GM21526 (cell line): ENCODE data around the gene SNCAIP.
"Not testable (repeated sequence)": the region's sequence is repeated elsewhere in the genome, so short reads cannot be mapped to it uniquely, and the experiment has no call there.

ENCODE experiments used
- ATAC-seq: cut with Tn5 transposase; IDR thresholded peaks from one replicate; pipeline ENCODE4 v1.9.1; 2021; ENCODE audit warnings: moderate library complexity; ENCODE audit not compliant: unreplicated experiment, low FRiP score

SNCAIP gene

DNA sequence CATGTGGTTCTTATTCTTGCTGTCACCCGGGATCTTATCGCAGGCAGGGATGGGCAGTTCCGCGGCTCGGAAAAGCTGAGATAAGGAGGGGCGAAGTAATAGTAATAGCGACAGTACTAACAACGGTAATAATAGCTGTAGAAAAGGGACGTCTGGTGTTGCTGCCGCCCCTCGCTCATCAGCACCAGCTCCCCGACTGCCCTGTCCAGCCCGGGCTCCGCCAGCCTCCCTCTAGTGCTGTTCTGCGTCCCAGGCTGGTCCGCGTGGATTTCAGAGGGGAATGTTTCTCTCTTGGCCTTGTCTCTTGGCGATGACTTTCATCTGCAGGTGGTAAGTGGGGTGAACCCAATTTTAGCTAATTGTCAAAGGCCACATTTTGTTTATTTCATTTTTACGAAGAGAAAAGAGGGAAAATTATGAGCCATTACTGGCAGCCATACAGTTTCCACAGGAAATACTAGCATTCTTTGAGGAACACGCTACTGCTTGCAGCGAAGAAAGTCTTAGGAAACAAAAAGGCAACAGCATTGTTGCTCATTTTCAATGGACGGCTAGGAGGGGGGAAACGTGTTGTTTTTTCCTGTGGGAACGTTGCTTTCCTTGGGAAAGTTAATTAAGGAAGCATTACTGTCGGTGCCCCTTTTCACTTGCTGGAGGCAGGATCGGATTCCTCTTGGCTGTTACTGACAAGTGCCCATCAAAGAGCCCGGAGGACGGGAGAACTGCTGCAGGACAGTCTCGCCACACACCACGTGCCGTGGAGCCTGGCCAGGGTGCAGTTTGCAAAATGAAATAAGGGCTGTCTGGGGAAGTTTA lies 762 bp downstream of the SNCAIP start:
- peak; percentile 7 for ATAC-seq

DNA sequence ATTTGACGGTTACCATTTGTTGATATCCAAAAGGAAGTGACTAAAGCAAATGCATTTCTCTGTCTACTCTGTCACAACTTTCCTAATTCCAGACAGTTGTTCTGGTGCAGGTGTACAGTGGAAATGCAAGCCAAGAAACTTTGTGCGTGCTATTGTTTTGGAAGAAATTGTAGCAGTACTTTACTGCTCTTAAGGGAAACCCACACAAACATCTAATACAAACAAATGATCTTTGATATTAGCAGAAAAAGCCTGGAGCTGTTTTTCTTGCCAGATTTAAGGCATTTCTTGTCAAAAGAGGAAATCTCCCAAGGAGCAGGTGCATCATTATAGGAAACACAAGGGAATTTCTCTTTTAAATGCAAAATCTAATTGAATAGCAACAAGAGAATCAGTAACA lies 2.0 kb downstream of the SNCAIP start:
- no peak for ATAC-seq

GRCh38 chr5:122315521-122315920 lies 3.5 kb downstream of the SNCAIP start:
- no peak for ATAC-seq

GRCh38 chr5:122316656-122317055 lies 4.6 kb downstream of the SNCAIP start:
- no peak for ATAC-seq

- ATAC-seq: no peak
Measured at GRCh38 chr5:122319897-122320296, 7.9 kb downstream of the SNCAIP start.

DNA sequence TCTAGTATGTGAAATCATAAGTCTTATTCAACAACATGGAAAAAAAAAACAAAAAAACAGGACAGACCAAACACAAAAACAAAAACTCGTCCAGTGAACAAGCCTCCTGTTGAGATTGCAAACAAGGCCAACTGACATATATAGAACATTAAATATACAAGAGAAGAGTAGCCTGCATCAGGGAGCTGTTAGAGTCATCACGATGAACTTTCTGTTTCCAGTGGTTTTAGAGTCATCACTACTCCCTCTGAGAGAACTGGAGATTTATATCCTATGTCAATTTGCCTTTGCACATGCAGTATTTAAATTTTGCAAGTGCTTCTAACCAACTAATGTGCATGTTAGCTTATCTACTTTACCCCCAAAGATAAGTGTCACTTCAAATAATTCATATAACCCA lies 9.9 kb downstream of the SNCAIP start:
- ATAC-seq: no peak

GRCh38 chr5:122322801-122323548 lies 10.9 kb downstream of the SNCAIP start:
- ATAC-seq: no peak

GRCh38 chr5:122323738-122324137 lies 11.7 kb downstream of the SNCAIP start:
- no peak for ATAC-seq

GRCh38 chr5:122327110-122327509 lies 15.1 kb downstream of the SNCAIP start:
- ATAC-seq: no peak

DNA sequence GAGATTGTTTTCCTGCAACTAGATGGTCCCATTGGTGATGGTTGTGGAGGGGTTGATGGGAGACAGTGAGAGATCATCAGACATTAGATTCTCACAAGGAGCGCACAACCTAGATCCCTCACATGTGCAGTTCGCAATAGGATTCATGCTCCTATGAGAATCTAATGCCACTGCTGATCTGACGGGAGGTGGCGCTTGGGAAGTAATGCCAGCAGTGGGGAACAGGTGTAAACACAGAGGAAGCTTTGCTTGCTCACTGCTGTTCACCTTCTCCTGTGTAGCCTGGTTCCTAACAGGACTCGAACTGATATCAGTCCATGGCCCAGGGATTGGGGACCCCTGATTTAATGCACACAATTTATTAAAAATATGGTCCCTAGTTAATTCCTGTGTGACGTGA lies 18.8 kb downstream of the SNCAIP start:
- ATAC-seq: no peak

- no peak for ATAC-seq
Measured at GRCh38 chr5:122332599-122333555, 20.8 kb downstream of the SNCAIP start.

DNA sequence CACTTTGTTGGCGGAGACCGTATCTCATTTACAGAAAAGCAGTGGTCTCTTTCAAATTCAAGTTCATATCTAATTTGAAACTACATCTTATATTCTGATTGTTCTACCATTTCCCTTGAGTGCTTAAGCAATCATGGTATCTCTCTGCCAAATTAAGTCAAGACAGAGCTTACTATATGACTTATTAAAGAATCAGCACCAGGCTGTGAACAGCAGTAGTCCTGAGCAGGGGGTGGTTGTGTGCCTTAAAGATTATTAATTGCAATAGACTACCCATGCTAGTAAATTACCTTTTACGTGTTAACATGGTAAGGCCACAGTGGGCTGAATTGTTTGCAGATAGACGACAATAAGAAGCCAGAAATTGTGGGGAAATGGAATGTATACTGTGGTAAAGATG lies 21.5 kb downstream of the SNCAIP start:
- ATAC-seq: no peak

DNA sequence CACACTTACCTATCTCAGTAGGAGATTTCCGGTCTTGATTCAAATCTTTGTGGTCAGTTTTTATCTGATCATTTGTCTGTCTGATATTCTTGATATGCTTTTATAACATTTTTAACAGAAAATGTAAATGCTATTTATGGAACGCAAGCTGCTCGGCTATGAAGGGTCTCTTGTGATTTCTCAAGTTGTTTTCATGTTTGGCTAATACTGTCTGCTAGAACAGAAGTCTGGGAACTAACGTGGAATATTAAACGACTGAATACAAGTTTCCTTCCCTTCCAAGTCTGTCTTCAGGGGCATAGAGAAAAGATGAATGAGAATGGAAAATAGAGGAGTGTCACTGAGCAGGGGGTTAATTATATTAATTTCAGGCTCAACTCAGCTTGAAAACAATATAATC lies 27.6 kb downstream of the SNCAIP start:
- ATAC-seq: no peak

DNA sequence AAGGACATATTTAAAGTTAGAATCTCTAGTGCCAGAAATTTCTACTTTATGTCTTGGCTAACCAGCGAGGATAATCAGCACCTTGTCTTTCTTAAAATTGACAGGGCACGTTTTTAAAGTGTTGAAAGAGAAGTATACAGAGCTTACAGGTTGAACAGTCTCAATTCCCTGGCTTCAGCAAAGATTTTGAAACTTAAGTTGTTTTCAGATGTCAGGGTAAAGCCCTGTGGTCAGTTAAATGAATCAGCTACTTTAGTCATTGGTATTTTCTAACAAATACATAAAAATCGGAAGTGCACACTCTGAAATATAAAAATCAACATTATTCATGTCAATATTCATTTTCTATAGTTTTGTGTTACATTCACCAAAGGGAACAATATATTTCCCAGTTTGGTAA lies 29.1 kb downstream of the SNCAIP start:
- ATAC-seq: no peak

GRCh38 chr5:122342256-122342655 lies 30.2 kb downstream of the SNCAIP start:
- no peak for ATAC-seq

GRCh38 chr5:122346897-122347581 lies 35.0 kb downstream of the SNCAIP start:
- no peak for ATAC-seq

GRCh38 chr5:122350496-122350895 lies 38.5 kb downstream of the SNCAIP start:
- ATAC-seq: no peak

DNA sequence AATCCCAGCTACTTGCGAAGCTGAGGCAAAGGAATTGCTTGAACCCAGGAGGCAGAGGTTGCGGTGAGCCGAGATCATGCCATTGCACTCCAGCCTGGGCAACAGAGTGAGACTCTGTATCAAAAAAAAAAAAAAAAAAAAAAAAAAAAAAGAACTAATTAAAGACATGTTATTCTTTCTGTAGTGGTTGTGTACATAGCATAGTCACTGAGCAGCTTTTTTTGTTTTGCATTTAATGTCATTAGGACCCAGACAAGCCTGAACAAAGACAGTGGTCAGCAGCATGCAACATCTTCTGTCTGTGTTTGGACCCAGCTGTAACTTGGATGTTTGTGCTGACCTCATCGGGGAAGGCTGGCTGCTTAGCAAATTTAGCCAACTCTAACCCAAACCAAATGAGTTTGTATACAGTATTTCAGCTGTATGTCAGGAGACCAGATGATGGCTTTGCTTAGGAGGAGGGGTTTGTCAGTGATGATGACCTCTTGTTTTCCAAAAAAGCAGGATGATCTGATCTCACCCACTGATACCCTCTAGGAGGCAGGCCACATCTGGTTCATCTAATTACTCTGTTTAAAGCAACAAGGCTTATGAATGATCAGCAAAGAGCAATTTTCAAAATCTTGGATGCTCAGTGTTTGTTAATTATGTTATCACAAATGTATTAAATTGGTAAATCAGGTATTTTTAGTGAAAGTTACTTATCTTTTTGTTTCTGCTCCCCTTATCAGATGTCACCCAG lies 39.5 kb downstream of the SNCAIP start:
- no peak for ATAC-seq

DNA sequence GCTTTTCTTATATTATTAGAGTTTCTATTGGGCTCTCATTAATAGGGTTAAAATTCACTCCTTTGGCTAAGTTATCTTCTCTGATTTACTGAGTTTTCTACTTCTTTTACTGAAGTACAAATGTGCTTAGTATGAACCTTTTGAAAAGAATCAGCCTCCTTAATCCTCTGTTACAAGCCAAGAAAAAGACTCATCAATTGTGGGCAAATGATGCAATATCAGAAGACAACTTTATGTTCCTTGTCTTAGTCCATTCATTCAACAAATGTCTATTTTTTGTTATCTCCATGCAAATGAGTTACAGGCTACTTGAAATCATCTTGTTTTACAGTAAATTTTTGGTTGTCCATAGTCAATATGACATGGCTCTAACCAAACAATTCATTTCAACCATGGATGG lies 40.3 kb downstream of the SNCAIP start:
- no peak for ATAC-seq

DNA sequence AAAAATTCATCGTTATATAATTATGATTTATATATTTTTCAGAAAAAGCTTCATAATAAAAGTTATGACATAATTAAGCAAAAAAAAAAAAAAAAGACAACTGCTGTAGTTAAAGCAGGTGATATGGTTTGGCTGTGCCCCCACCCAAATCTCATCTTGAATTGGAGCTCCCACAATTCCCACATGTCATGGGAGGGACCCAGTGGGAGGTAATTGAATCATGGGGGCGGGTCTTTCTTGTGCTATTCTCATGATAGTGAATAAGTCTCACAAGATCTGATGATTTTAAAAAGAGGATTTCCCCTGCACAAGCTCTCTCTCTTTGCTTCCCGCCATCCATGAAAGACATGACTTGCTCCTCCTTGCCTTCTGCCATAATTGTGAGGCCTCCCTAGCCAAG lies 41.3 kb downstream of the SNCAIP start:
- not testable (repeated sequence) for ATAC-seq
